ENCODE data around the gene TLR9.

TLR9 gene

GRCh38 chr3:52240886-52241370 is 15.5 kb upstream of the TLR9 start:
- Histone ChIP-seq H3K27ac (peak overlapping the region in 1 of 2 donors; percentile 97), H3K4me3 (no peak overlapping the region)
- TF ChIP-seq CTCF (IDR thresholded peaks at IDR 0.05), result no peak
- no peak for DNase-seq (ENCODE audit: low spot score)

- no peak for TF ChIP-seq CTCF (IDR thresholded peaks at IDR 0.05)
- Histone ChIP-seq H3K4me3 (peak overlapping the region; percentile 92), H3K27ac (peak overlapping the region in 1 of 2 donors; percentile 97)
- peak; percentile 87 for DNase-seq (ENCODE audit: low spot score)
These were observed 14.8 kb upstream of the TLR9 start for GRCh38 chr3:52240059-52240885.

- peak within 1 kb of the TSS; percentile 88 to 97 for H3K27ac ChIP-seq
- peak within 1 kb of the TSS; percentile 92 for H3K4me3 ChIP-seq
- peak; percentile 80 for DNase-seq (ENCODE audit: low spot score)
- no peak for TF ChIP-seq CTCF (IDR thresholded peaks at IDR 0.05)
These were observed 13.6 kb upstream of the TLR9 start, which contains the start of gene TWF2 for GRCh38 chr3:52238761-52239701. TWF2 (minus strand) TSS chr3:52239158; CDS start chr3:52239016, 142 bp downstream.

- DNase-seq (ENCODE audit: low spot score), result no peak
- Histone ChIP-seq H3K4me3 (peak overlapping the region; percentile 92), H3K27ac (peak overlapping the region; percentile 88 to 97)
- no peak for TF ChIP-seq CTCF (IDR thresholded peaks at IDR 0.05)
These were observed 12.8 kb upstream of the TLR9 start for GRCh38 chr3:52238193-52238760.

- H3K4me3 ChIP-seq, result peak overlapping the region; percentile 92
- peak; percentile 89 for DNase-seq (ENCODE audit: low spot score)
- no peak for TF ChIP-seq CTCF (IDR thresholded peaks at IDR 0.05)
- peak overlapping the region; percentile 88 to 97 for H3K27ac ChIP-seq
These were observed 12.3 kb upstream of the TLR9 start for GRCh38 chr3:52237657-52238172.

- TF ChIP-seq CTCF (IDR thresholded peaks at IDR 0.05), result no peak
- no peak for DNase-seq (ENCODE audit: low spot score)
- Histone ChIP-seq H3K4me3 (peak overlapping the region; percentile 92), H3K27ac (peak overlapping the region; percentile 88 to 97)
These were observed 11.7 kb upstream of the TLR9 start for GRCh38 chr3:52237006-52237656.
